ENCODE data around the gene JAGN1. TPM values are rescaled to one million over a fixed set of nuclear protein-coding genes. Genes with fewer than 3 reads are reported as not detected.
"Not testable (repeated sequence)": the region's sequence is repeated elsewhere in the genome, so short reads cannot be mapped to it uniquely, and the experiment has no call there.

Gene JAGN1
- total RNA-seq, 1 donor from 2014 or later: 28.5 TPM

DNA sequence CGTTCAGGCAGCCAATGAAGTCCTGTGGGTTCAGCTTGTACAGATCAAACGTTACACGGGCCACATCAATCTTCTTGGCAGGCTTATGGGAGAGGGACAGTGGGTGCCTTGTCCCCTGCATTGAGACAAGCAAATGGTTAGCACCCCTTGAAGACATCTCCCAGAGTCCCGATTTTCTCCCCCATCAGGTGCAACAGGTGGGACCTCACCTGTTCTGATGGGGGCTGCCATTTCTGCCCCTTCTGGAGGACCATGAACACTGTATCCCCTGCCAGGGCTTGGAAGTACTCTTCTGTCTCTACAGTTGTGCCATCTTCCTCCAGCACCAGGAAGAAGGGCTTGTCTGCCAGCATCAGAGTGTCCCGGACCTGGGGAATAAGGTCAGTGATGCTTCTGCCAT is 20.5 kb upstream of the JAGN1 start:
- no peak for DNase-seq (ENCODE audit: extremely low spot score, unreplicated experiment)
- H3K4me1 Mint-ChIP-seq (ENCODE audit: unreplicated experiment): peaks cover 10% of the 10 kb centered on the region
- TF ChIP-seq, protein P1, sequence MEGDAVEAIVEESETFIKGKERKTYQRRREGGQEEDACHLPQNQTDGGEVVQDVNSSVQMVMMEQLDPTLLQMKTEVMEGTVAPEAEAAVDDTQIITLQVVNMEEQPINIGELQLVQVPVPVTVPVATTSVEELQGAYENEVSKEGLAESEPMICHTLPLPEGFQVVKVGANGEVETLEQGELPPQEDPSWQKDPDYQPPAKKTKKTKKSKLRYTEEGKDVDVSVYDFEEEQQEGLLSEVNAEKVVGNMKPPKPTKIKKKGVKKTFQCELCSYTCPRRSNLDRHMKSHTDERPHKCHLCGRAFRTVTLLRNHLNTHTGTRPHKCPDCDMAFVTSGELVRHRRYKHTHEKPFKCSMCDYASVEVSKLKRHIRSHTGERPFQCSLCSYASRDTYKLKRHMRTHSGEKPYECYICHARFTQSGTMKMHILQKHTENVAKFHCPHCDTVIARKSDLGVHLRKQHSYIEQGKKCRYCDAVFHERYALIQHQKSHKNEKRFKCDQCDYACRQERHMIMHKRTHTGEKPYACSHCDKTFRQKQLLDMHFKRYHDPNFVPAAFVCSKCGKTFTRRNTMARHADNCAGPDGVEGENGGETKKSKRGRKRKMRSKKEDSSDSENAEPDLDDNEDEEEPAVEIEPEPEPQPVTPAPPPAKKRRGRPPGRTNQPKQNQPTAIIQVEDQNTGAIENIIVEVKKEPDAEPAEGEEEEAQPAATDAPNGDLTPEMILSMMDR (IDR thresholded peaks at IDR 0.05): no peak
- H3K27me3 Mint-ChIP-seq (ENCODE audit: unreplicated experiment): no peaks in the 10 kb centered on the region
- no peaks in the 10 kb centered on the region for H3K36me3 Mint-ChIP-seq (ENCODE audit: unreplicated experiment)
- H3K9me3 Mint-ChIP-seq (ENCODE audit: unreplicated experiment): no peaks in the 10 kb centered on the region
- H3K27ac Mint-ChIP-seq (ENCODE audit: unreplicated experiment): no peak overlapping the region
- H3K4me3 Mint-ChIP-seq (ENCODE audit: unreplicated experiment): no peak overlapping the region

DNA sequence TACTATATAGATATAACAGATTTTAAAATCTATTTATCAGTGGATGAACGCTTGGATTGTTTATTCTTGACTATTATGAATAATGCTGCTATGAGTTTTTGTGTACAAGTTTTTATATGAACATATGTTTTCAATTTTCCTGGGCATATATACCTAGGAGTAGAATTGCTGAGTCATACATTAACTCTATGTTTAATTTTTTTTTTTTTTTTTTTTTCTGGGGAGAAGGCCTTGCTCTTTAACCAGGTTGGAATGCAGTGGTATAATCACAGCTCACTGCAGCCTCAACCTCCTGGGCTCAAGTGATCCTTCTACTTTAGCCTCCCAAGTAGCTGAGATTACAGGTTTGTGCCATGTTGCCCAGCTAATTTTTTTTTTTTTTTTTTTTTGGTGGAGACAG is 19.4 kb upstream of the JAGN1 start:
- peak overlapping the region; percentile 60 for H3K27ac Mint-ChIP-seq (ENCODE audit: unreplicated experiment)
- no peak for DNase-seq (ENCODE audit: extremely low spot score, unreplicated experiment)
- peaks cover 19% of the 10 kb centered on the region for H3K4me1 Mint-ChIP-seq (ENCODE audit: unreplicated experiment)
- H3K4me3 Mint-ChIP-seq (ENCODE audit: unreplicated experiment): no peak overlapping the region
- no peaks in the 10 kb centered on the region for H3K36me3 Mint-ChIP-seq (ENCODE audit: unreplicated experiment)
- H3K9me3 Mint-ChIP-seq (ENCODE audit: unreplicated experiment): no peaks in the 10 kb centered on the region
- H3K27me3 Mint-ChIP-seq (ENCODE audit: unreplicated experiment): no peaks in the 10 kb centered on the region
- TF ChIP-seq, protein P1 (IDR thresholded peaks at IDR 0.05): no peak

DNA sequence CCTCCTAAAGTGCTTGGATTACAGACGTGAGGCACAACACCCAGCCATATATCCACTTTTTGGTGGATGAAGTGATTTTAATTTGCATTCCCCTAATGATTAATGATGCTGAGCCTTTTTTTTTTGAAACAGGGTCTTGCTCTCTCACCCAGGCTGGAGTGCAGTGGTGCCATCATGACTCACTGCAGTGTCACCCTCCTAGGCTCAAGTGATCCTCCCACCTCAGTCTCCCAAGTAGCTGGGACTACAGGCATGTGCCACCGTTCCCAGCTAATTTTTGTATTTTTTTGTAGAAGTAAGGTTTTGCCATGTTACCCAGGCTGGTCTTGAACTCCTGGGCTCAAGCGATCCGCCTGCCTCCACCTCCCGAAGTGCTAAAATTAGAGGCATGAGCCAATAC is 18.3 kb upstream of the JAGN1 start:
- not testable (repeated sequence) for H3K9me3 Mint-ChIP-seq (ENCODE audit: unreplicated experiment); H3K36me3 Mint-ChIP-seq (ENCODE audit: unreplicated experiment); H3K27me3 Mint-ChIP-seq (ENCODE audit: unreplicated experiment); H3K4me3 Mint-ChIP-seq (ENCODE audit: unreplicated experiment); DNase-seq (ENCODE audit: extremely low spot score, unreplicated experiment); H3K27ac Mint-ChIP-seq (ENCODE audit: unreplicated experiment)
- peaks cover 19% of the 10 kb centered on the region for H3K4me1 Mint-ChIP-seq (ENCODE audit: unreplicated experiment)

DNA sequence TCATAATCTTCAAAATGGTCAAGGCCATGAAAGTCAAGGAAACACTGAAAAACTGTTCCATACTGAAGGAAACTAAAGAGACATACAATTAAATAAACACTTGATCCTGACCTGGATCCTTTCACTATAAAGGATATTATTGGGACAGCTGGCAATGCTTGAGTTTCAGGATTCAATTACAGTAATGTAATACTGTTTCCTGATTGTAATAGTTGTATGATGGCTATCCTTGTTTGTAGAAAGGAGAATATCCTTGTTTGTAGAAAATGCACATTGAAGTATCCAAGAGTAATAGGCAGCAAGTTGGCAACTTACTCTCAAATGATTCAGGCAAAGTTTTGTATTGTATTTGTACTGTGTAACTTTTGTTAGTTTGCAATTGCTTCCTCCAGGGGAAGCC is 15.0 kb upstream of the JAGN1 start:
- no peak overlapping the region for H3K27ac Mint-ChIP-seq (ENCODE audit: unreplicated experiment)

DNA sequence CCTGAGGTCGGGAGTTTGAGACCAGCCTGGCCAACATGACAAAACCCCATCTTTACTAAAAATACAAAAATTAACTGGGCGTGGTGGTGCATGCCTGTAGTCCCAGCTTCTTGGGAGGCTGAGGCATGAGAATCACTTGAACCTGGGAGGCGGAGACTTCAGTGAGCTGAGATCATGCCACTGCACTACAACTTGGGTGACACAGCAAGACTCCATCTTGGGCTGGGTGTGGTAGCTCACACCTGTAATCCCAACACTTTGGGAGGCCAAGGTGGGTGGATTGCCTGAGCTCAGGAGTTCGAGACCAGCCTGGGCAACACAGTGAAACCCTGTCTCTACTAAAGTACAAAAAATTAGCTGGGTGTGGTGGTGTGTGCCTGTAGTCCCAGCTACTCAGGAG is 14.2 kb upstream of the JAGN1 start:
- H3K9me3 Mint-ChIP-seq (ENCODE audit: unreplicated experiment); H3K27me3 Mint-ChIP-seq (ENCODE audit: unreplicated experiment); DNase-seq (ENCODE audit: extremely low spot score, unreplicated experiment); H3K27ac Mint-ChIP-seq (ENCODE audit: unreplicated experiment); H3K36me3 Mint-ChIP-seq (ENCODE audit: unreplicated experiment); H3K4me3 Mint-ChIP-seq (ENCODE audit: unreplicated experiment): not testable (repeated sequence)
- H3K4me1 Mint-ChIP-seq (ENCODE audit: unreplicated experiment): peaks cover 18% of the 10 kb centered on the region

More for the DNA sequence above, 15.0 kb upstream of the JAGN1 start:
- Mint-ChIP-seq H3K4me1 (ENCODE audit: unreplicated experiment) (peaks cover 19% of the 10 kb centered on the region), H3K36me3 (ENCODE audit: unreplicated experiment) (no peaks in the 10 kb centered on the region), H3K4me3 (ENCODE audit: unreplicated experiment) (no peak overlapping the region), H3K9me3 (ENCODE audit: unreplicated experiment) (no peaks in the 10 kb centered on the region), H3K27me3 (ENCODE audit: unreplicated experiment) (no peaks in the 10 kb centered on the region)
- no peak for DNase-seq (ENCODE audit: extremely low spot score, unreplicated experiment)
- TF ChIP-seq, protein P1 (IDR thresholded peaks at IDR 0.05): no peak

DNA sequence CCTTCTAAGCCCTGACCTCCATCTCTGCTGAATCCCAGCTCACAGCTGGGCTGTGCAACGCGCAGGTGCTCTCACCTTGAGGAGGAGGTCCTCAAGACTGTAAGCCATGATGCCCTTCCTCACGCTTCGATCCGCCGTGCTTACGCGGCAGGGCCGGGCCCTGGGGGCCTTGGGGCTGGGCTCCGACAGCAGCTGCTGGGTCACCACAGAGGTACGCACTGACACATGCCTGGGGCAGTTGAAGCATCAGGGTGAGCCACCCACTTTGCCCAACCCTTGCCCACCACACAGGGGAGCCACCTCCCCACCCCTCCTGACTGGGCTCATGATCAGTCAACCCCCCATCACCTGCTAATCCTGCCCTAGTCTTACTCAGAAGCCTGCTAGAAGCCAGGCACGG is 13.4 kb upstream of the JAGN1 start:
- Mint-ChIP-seq H3K27ac (ENCODE audit: unreplicated experiment) (no peak overlapping the region), H3K27me3 (ENCODE audit: unreplicated experiment) (no peaks in the 10 kb centered on the region), H3K9me3 (ENCODE audit: unreplicated experiment) (no peaks in the 10 kb centered on the region), H3K4me3 (ENCODE audit: unreplicated experiment) (no peak overlapping the region), H3K4me1 (ENCODE audit: unreplicated experiment) (peaks cover 11% of the 10 kb centered on the region), H3K36me3 (ENCODE audit: unreplicated experiment) (no peaks in the 10 kb centered on the region)
- DNase-seq (ENCODE audit: extremely low spot score, unreplicated experiment): no peak
- TF ChIP-seq, protein P1 (IDR thresholded peaks at IDR 0.05): no peak
